GM19240 (cell line): Measurements from ENCODE around the gene TULP1.
"Not testable (repeated sequence)": the region's sequence is repeated elsewhere in the genome, so short reads cannot be mapped to it uniquely, and the experiment has no call there.

Source experiments
- DNase-seq: peaks from one replicate; pipeline ENCODE4 v3.0.0; 2011; ENCODE audit warnings: low spot score; ENCODE audit not compliant: insufficient read length

The TULP1 gene

DNA sequence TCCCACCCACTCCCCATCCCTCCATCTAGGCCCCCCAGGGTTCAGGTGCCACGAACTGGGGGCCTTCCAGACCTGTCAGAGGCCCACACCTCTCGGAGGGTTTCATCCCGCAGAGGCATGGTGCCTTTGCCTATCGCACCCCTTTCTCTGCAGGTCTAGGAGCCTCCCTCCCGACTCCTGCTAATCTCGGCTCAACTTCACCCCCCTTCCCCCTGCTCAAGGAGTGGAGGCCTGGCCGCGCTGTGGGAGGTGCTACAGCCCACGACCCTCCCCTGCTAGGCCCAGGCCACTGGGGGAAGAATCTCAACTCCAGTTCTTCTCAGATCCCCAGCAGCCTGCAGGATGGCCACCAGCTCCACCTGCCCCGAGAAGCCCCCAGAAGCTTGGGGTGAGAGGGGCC, at the start of gene TULP1:
Gene TULP1 (minus strand): TSS at position 157 of the 400 bp plus-strand sequence. CDS start 38 bp downstream, at position 119.
- DNase-seq: no peak

DNA sequence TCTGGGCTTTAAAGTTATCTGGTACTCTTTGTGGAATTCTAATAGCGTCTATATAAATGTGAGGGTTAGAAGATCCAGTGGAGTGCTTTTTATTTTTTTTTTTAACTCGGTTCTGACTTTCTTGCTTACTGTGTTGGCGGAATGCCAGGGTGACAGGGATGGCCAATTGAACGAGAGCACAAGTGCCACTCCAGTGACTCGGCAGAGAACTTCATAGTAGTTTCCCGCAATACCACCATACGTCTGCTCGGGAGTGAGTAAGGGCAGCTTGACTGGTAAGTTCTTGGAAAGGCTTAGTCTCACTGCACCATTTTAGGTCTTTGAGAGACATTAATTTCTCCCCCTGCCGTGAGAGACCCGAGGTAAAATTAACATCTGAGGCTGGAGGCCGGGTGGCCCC, 49.4 kb upstream of the TULP1 start:
- no peak for DNase-seq

- no peak for DNase-seq
These were observed 48.4 kb upstream of the TULP1 start for GRCh38 chr6:35561113-35561512.

DNA sequence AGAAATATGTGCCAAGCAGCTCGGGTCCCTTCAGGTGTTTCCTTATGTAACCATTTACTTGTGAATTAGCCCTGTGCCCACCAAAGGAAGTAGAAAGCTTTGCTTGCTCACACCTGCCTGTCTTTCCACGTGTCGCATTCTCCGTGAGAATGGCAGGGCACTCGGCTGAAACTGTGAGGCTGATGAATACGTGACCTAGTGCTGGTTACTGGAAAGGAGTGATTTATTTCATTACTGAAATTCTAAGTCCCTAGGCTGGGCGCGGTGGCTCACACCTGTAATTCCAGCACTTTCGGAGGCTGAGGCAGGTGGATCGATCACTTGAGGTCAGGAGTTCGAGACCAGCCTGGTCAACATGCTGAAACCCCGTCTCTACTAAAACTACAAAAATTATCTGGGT, 45.9 kb upstream of the TULP1 start:
- DNase-seq: no peak

- DNase-seq: no peak
These were observed 44.5 kb upstream of the TULP1 start for GRCh38 chr6:35557239-35557638.

- no peak for DNase-seq
These were observed 42.1 kb upstream of the TULP1 start for GRCh38 chr6:35554811-35555210.

GRCh38 chr6:35553315-35553714, 40.6 kb upstream of the TULP1 start:
- DNase-seq: no peak

- DNase-seq: no peak
These were observed 39.7 kb upstream of the TULP1 start for GRCh38 chr6:35552285-35552917.

GRCh38 chr6:35550437-35550836, 37.7 kb upstream of the TULP1 start:
- DNase-seq: no peak

- no peak for DNase-seq
These were observed 35.0 kb upstream of the TULP1 start for GRCh38 chr6:35547676-35548075.

DNA sequence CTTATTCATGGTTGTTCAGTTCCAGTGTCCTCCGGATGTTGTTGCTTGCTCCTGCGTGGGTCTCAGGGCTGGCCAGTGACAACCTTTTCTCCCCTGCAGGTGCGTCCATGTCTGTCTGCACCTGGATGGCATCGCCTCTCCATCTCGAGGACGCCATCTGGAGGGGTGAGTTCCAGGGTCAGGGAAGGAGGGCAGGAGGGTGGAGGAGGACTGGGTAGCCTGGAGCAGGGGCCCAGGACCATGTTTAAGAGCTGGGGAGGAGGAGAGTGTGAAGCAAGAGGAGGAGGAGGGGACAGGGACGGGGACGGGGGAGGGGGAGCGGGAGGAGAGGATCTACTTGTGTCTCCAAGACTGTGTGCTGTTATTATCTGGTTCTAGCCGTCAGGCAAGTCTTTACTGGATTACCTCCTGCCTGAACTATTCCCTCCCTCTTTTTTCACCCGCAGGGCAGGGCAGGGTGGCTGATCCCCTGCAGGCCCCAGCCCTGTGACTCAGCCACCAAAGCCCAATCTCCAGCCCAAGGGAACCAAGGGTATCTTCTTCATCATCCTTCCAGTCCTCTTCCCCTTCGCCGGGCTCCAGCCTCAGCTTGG, 32.2 kb upstream of the TULP1 start:
- no peak for DNase-seq

DNA sequence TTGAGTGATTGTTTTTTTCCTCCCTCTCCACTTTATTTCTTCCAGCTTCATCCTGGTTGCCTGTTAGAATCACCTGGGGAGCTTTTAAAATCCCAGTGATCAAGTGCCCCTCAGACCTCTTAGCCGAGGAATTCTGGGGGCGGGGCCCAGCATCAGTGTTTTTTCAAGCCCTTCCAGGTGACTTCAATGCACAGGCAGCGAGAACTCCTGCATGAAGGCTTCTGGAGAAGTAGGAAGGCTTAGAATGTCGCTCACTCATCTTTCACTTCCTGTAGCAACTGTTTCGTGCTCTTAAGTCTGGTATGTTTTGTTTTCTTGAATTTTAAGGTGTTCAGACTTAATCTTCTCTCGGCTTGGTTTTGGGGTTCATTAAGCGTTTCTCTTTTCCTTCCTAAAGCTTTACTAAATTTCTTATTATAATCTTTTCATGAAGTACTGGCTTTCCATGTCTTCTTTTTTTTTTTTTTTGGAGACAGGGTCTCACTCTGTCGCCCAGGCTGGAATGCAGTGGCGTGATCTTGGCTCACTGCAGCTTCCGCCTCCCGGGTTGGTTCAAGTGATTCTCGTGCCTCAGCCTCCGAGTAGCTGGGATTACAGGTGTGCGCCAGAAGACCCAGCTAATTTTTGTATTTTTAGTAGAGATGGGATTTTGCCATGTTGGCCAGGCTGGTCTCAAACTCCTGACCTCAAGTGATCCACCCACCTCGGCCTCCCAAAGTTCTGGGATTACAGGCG, 30.9 kb upstream of the TULP1 start:
- no peak for DNase-seq

GRCh38 chr6:35541836-35542235, 29.1 kb upstream of the TULP1 start:
- no peak for DNase-seq

GRCh38 chr6:35539223-35539622, 26.5 kb upstream of the TULP1 start:
- no peak for DNase-seq

DNA sequence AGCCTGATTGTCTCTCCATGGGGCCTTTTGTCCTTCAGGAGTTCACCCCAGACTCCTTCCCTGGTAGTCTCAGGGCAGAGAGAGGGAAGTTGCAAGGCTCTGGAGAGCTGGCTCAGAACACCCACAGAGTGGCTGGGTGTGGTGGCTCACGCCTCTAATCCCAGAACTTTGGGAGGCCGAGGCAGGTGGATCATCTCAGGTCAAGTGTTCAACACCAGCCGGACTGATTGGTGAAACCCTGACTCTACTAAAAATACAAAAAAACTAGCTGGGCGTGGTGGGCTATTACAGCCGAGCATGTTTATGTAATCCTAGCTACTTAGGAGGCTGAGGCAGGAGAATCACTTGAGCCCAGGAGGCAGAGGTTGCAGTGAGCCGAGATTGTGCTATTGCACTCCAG, 23.2 kb upstream of the TULP1 start:
- DNase-seq: not testable (repeated sequence)

- no peak for DNase-seq
These were observed 21.9 kb upstream of the TULP1 start for GRCh38 chr6:35534407-35535170.

- no peak for DNase-seq
These were observed 21.3 kb upstream of the TULP1 start for GRCh38 chr6:35533981-35534380.

GRCh38 chr6:35532126-35532525, 19.4 kb upstream of the TULP1 start:
- no peak for DNase-seq

- no peak for DNase-seq
These were observed 11.8 kb upstream of the TULP1 start for GRCh38 chr6:35524380-35525020.

GRCh38 chr6:35522660-35523658, 10.3 kb upstream of the TULP1 start:
- DNase-seq: peak; percentile 65
